ENCODE data around the gene NOL12.

Gene NOL12

GRCh38 chr22:37659066-37659896, 26.9 kb upstream of the NOL12 start:
- no peak for DNase-seq (ENCODE audit: insufficient read length, low spot score)
- no peak for FAIRE-seq

- FAIRE-seq (no peak), DNase-seq (ENCODE audit: insufficient read length, low spot score) (no peak)
Observed at GRCh38 chr22:37659897-37660708, 26.0 kb upstream of the NOL12 start.

GRCh38 chr22:37660709-37661045, 25.5 kb upstream of the NOL12 start:
- DNase-seq (ENCODE audit: insufficient read length, low spot score), result no peak
- no peak for FAIRE-seq

GRCh38 chr22:37661160-37661924, 24.8 kb upstream of the NOL12 start:
- DNase-seq (ENCODE audit: insufficient read length, low spot score) (no peak), FAIRE-seq (no peak)

GRCh38 chr22:37662039-37662438, 24.1 kb upstream of the NOL12 start:
- DNase-seq (ENCODE audit: insufficient read length, low spot score), result no peak

GRCh38 chr22:37663521-37664140, 22.5 kb upstream of the NOL12 start:
- DNase-seq (ENCODE audit: insufficient read length, low spot score) (no peak), FAIRE-seq (no peak)

More at GRCh38 chr22:37662039-37662438, 24.1 kb upstream of the NOL12 start:
- FAIRE-seq, result no peak

GRCh38 chr22:37664249-37665101, 21.7 kb upstream of the NOL12 start:
- FAIRE-seq, result no peak

GRCh38 chr22:37665487-37665886, 20.7 kb upstream of the NOL12 start:
- DNase-seq (ENCODE audit: insufficient read length, low spot score), result no peak
- no peak for FAIRE-seq

More at GRCh38 chr22:37664249-37665101, 21.7 kb upstream of the NOL12 start:
- DNase-seq (ENCODE audit: insufficient read length, low spot score), result no peak

- no peak for DNase-seq (ENCODE audit: insufficient read length, low spot score)
- no peak for FAIRE-seq
Observed at GRCh38 chr22:37669586-37669985, 16.6 kb upstream of the NOL12 start.

- FAIRE-seq (no peak), DNase-seq (ENCODE audit: insufficient read length, low spot score) (no peak)
Observed at GRCh38 chr22:37672206-37672919, 13.8 kb upstream of the NOL12 start.

GRCh38 chr22:37672920-37673455, 13.2 kb upstream of the NOL12 start:
- no peak for DNase-seq (ENCODE audit: insufficient read length, low spot score)
- no peak for FAIRE-seq

- DNase-seq (ENCODE audit: insufficient read length, low spot score) (no peak), FAIRE-seq (no peak)
Observed at GRCh38 chr22:37674248-37674647, 11.9 kb upstream of the NOL12 start.

GRCh38 chr22:37674951-37675929, 10.9 kb upstream of the NOL12 start, which contains the start of gene LGALS1:
Gene LGALS1, plus strand, starts transcription at chr22:37675636. Its CDS starts 67 bp downstream, at chr22:37675703.
- DNase-seq (ENCODE audit: insufficient read length, low spot score) (peak; percentile 84), FAIRE-seq (no peak)

- no peak for FAIRE-seq
- DNase-seq (ENCODE audit: insufficient read length, low spot score), result no peak
Observed at GRCh38 chr22:37675930-37676735, 10.0 kb upstream of the NOL12 start.

GRCh38 chr22:37676736-37677492, 9.2 kb upstream of the NOL12 start:
- peak; percentile 67 for DNase-seq (ENCODE audit: insufficient read length, low spot score)
- FAIRE-seq, result no peak

- FAIRE-seq (no peak), DNase-seq (ENCODE audit: insufficient read length, low spot score) (no peak)
Observed at GRCh38 chr22:37677493-37677974, 8.6 kb upstream of the NOL12 start.
